Measurements from ENCODE around the gene SNX19.

SNX19 gene

GRCh38 chr11:130840679-130841078, 75.6 kb downstream of the SNX19 start:
- Histone ChIP-seq H3K27ac (ENCODE audit: low read depth, low read length) (no peak overlapping the region), H3K9ac (ENCODE audit: low read length) (no peak overlapping the region), H3K9me3 (ENCODE audit: control insufficient read depth, insufficient read depth, low read depth, low read length) (no peaks in the 10 kb centered on the region), H3K4me3 (ENCODE audit: low read depth, low read length) (no peak overlapping the region), H3K27me3 (ENCODE audit: control insufficient read depth, insufficient read depth, low read length) (no peaks in the 10 kb centered on the region), H3K36me3 (ENCODE audit: control insufficient read depth, insufficient read depth, low read length) (no peaks in the 10 kb centered on the region), H3K4me1 (ENCODE audit: control insufficient read depth, insufficient read depth, low read length) (no peaks in the 10 kb centered on the region; the same call in 1 of the 2 replicates)

GRCh38 chr11:130839981-130840666, 76.2 kb downstream of the SNX19 start:
- Histone ChIP-seq H3K4me1 (ENCODE audit: control insufficient read depth, insufficient read depth, low read length) (no peaks in the 10 kb centered on the region; the same call in 1 of the 2 replicates), H3K9me3 (ENCODE audit: control insufficient read depth, insufficient read depth, low read depth, low read length) (no peaks in the 10 kb centered on the region), H3K36me3 (ENCODE audit: control insufficient read depth, insufficient read depth, low read length) (no peaks in the 10 kb centered on the region), H3K4me3 (ENCODE audit: low read depth, low read length) (no peak overlapping the region), H3K27me3 (ENCODE audit: control insufficient read depth, insufficient read depth, low read length) (no peaks in the 10 kb centered on the region), H3K9ac (ENCODE audit: low read length) (no peak overlapping the region), H3K27ac (ENCODE audit: low read depth, low read length) (no peak overlapping the region)

GRCh38 chr11:130837194-130837593, 79.1 kb downstream of the SNX19 start:
- Histone ChIP-seq H3K27ac (ENCODE audit: low read depth, low read length) (no peak overlapping the region), H3K9ac (ENCODE audit: low read length) (no peak overlapping the region), H3K9me3 (ENCODE audit: control insufficient read depth, insufficient read depth, low read depth, low read length) (no peaks in the 10 kb centered on the region), H3K27me3 (ENCODE audit: control insufficient read depth, insufficient read depth, low read length) (no peaks in the 10 kb centered on the region), H3K4me1 (ENCODE audit: control insufficient read depth, insufficient read depth, low read length) (no peaks in the 10 kb centered on the region), H3K4me3 (ENCODE audit: low read depth, low read length) (no peak overlapping the region), H3K36me3 (ENCODE audit: control insufficient read depth, insufficient read depth, low read length) (no peaks in the 10 kb centered on the region)

- Histone ChIP-seq H3K27ac (ENCODE audit: low read depth, low read length) (no peak overlapping the region), H3K9me3 (ENCODE audit: control insufficient read depth, insufficient read depth, low read depth, low read length) (no peaks in the 10 kb centered on the region), H3K36me3 (ENCODE audit: control insufficient read depth, insufficient read depth, low read length) (no peaks in the 10 kb centered on the region), H3K27me3 (ENCODE audit: control insufficient read depth, insufficient read depth, low read length) (no peaks in the 10 kb centered on the region), H3K9ac (ENCODE audit: low read length) (no peak overlapping the region), H3K4me3 (ENCODE audit: low read depth, low read length) (no peak overlapping the region), H3K4me1 (ENCODE audit: control insufficient read depth, insufficient read depth, low read length) (peaks cover 10% of the 10 kb centered on the region; the same call in 1 of the 2 replicates)
These were observed 81.4 kb downstream of the SNX19 start for GRCh38 chr11:130834886-130835285.

- H3K27ac ChIP-seq (ENCODE audit: low read depth, low read length), result no peak overlapping the region
- H3K9me3 ChIP-seq (ENCODE audit: control insufficient read depth, insufficient read depth, low read depth, low read length), result no peaks in the 10 kb centered on the region
- peaks cover 14% of the 10 kb centered on the region; the same call in 1 of the 2 replicates for H3K4me1 ChIP-seq (ENCODE audit: control insufficient read depth, insufficient read depth, low read length)
- no peak overlapping the region for H3K9ac ChIP-seq (ENCODE audit: low read length)
- no peaks in the 10 kb centered on the region for H3K36me3 ChIP-seq (ENCODE audit: control insufficient read depth, insufficient read depth, low read length)
- H3K4me3 ChIP-seq (ENCODE audit: low read depth, low read length), result no peak overlapping the region
- H3K27me3 ChIP-seq (ENCODE audit: control insufficient read depth, insufficient read depth, low read length), result no peaks in the 10 kb centered on the region
These were observed 83.5 kb downstream of the SNX19 start for GRCh38 chr11:130832566-130833425.

- no peaks in the 10 kb centered on the region for H3K9me3 ChIP-seq (ENCODE audit: control insufficient read depth, insufficient read depth, low read depth, low read length)
- no peak overlapping the region for H3K9ac ChIP-seq (ENCODE audit: low read length)
- H3K4me1 ChIP-seq (ENCODE audit: control insufficient read depth, insufficient read depth, low read length), result peaks cover 19% of the 10 kb centered on the region; the same call in 1 of the 2 replicates
- H3K4me3 ChIP-seq (ENCODE audit: low read depth, low read length), result no peak overlapping the region
- no peak overlapping the region for H3K27ac ChIP-seq (ENCODE audit: low read depth, low read length)
- H3K36me3 ChIP-seq (ENCODE audit: control insufficient read depth, insufficient read depth, low read length), result no peaks in the 10 kb centered on the region
- no peaks in the 10 kb centered on the region for H3K27me3 ChIP-seq (ENCODE audit: control insufficient read depth, insufficient read depth, low read length)
These were observed 84.3 kb downstream of the SNX19 start for GRCh38 chr11:130831976-130832375.

- peaks cover 21% of the 10 kb centered on the region for H3K4me1 ChIP-seq (ENCODE audit: control insufficient read depth, insufficient read depth, low read length)
- no peaks in the 10 kb centered on the region for H3K27me3 ChIP-seq (ENCODE audit: control insufficient read depth, insufficient read depth, low read length)
- no peak overlapping the region for H3K4me3 ChIP-seq (ENCODE audit: low read depth, low read length)
- H3K27ac ChIP-seq (ENCODE audit: low read depth, low read length), result no peak overlapping the region
- H3K36me3 ChIP-seq (ENCODE audit: control insufficient read depth, insufficient read depth, low read length), result no peaks in the 10 kb centered on the region
- H3K9me3 ChIP-seq (ENCODE audit: control insufficient read depth, insufficient read depth, low read depth, low read length), result no peaks in the 10 kb centered on the region
- no peak overlapping the region for H3K9ac ChIP-seq (ENCODE audit: low read length)
These were observed 84.8 kb downstream of the SNX19 start for GRCh38 chr11:130831506-130831905.

GRCh38 chr11:130830566-130830965, 85.7 kb downstream of the SNX19 start:
- Histone ChIP-seq H3K27ac (ENCODE audit: low read depth, low read length) (no peak overlapping the region), H3K4me3 (ENCODE audit: low read depth, low read length) (no peak overlapping the region), H3K36me3 (ENCODE audit: control insufficient read depth, insufficient read depth, low read length) (no peaks in the 10 kb centered on the region), H3K9ac (ENCODE audit: low read length) (no peak overlapping the region), H3K9me3 (ENCODE audit: control insufficient read depth, insufficient read depth, low read depth, low read length) (no peaks in the 10 kb centered on the region), H3K4me1 (ENCODE audit: control insufficient read depth, insufficient read depth, low read length) (peaks cover 26% of the 10 kb centered on the region), H3K27me3 (ENCODE audit: control insufficient read depth, insufficient read depth, low read length) (no peaks in the 10 kb centered on the region)

- Histone ChIP-seq H3K4me3 (ENCODE audit: low read depth, low read length) (no peak overlapping the region), H3K4me1 (ENCODE audit: control insufficient read depth, insufficient read depth, low read length) (peaks cover 31% of the 10 kb centered on the region), H3K9ac (ENCODE audit: low read length) (no peak overlapping the region), H3K36me3 (ENCODE audit: control insufficient read depth, insufficient read depth, low read length) (no peaks in the 10 kb centered on the region), H3K9me3 (ENCODE audit: control insufficient read depth, insufficient read depth, low read depth, low read length) (no peaks in the 10 kb centered on the region), H3K27ac (ENCODE audit: low read depth, low read length) (no peak overlapping the region), H3K27me3 (ENCODE audit: control insufficient read depth, insufficient read depth, low read length) (no peaks in the 10 kb centered on the region)
These were observed 86.3 kb downstream of the SNX19 start for GRCh38 chr11:130829920-130830511.

- H3K9ac ChIP-seq (ENCODE audit: low read length), result no peak overlapping the region
- H3K4me1 ChIP-seq (ENCODE audit: control insufficient read depth, insufficient read depth, low read length), result peaks cover 34% of the 10 kb centered on the region
- H3K36me3 ChIP-seq (ENCODE audit: control insufficient read depth, insufficient read depth, low read length), result no peaks in the 10 kb centered on the region
- H3K27me3 ChIP-seq (ENCODE audit: control insufficient read depth, insufficient read depth, low read length), result no peaks in the 10 kb centered on the region; the same call in 1 of the 2 replicates
- H3K27ac ChIP-seq (ENCODE audit: low read depth, low read length), result no peak overlapping the region
- no peak overlapping the region for H3K4me3 ChIP-seq (ENCODE audit: low read depth, low read length)
- no peaks in the 10 kb centered on the region for H3K9me3 ChIP-seq (ENCODE audit: control insufficient read depth, insufficient read depth, low read depth, low read length)
These were observed 87.5 kb downstream of the SNX19 start for GRCh38 chr11:130828741-130829140.

Measured in HUES6 (cell line).